HG03558 (cell line): ENCODE data around the gene SYT13.

ENCODE experiments used
- ATAC-seq: cut with Tn5 transposase; IDR thresholded peaks from one replicate; pipeline ENCODE4 v1.9.1; 2021; ENCODE audit warnings: moderate number of reproducible peaks; ENCODE audit not compliant: unreplicated experiment; ENCODE audit errors: extremely low read depth

SYT13 gene

GRCh38 chr11:45204761-45205160 lies 81.4 kb downstream of the SYT13 start:
- no peak for ATAC-seq

DNA sequence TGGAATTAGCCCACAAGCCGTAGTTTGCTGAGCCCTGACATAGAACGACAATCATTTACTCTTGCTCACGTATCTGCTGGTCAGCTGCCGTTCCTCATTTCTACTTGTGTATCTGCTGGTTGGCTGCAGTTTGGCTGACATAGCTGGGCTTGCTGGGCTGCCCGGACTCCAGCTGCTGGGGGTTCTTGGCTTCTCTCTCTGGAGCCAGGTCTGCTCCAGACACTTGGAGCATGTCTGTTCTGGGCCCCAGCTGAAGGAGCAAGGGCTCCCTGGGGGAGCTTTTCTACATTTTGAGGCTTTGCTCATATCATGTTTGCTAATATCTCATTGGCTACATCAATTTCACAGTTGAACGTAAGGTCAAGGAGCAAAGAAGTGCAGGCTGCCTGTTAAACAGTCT lies 92.4 kb downstream of the SYT13 start:
- ATAC-seq: no peak
